ENCODE results near the gene MTMR6.

DNA sequence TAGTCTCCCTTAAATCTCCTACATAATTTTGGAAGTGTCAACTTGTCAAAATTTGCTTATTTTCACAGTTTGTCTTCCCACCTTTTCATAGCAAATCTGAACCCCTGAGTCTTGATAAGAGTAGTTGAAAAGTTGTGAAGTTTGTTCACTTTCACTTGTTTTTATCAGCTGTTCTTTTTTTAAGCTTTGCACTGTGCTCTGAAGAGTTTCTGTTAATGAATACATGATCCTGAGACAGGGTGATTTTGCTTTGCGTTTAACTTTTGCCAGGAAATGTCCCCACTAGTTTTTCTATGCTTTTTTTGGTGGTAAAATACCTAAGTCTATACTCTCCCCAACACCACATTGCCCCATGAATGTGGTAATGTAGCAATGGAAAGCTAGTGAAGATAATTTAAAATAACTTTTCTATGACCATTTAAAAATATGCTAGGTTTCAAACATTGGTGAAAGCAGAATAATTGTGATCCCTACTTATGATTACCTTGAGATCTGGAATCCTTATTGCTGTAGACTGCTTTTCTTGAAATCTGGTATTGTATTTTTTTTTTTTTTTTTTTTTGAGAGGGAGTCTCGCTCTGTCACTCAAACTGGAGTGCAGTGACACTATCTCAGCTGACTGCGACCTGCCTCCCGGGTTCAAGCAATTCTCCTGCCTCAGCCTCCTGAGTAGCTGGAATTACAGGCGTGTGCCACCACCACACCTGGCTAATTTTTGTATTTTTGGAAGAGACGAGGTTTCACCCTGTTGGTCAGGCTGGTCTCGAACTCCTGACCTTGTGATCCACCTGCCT lies 19.6 kb upstream of the MTMR6 start:
- TF ChIP-seq, protein P1, sequence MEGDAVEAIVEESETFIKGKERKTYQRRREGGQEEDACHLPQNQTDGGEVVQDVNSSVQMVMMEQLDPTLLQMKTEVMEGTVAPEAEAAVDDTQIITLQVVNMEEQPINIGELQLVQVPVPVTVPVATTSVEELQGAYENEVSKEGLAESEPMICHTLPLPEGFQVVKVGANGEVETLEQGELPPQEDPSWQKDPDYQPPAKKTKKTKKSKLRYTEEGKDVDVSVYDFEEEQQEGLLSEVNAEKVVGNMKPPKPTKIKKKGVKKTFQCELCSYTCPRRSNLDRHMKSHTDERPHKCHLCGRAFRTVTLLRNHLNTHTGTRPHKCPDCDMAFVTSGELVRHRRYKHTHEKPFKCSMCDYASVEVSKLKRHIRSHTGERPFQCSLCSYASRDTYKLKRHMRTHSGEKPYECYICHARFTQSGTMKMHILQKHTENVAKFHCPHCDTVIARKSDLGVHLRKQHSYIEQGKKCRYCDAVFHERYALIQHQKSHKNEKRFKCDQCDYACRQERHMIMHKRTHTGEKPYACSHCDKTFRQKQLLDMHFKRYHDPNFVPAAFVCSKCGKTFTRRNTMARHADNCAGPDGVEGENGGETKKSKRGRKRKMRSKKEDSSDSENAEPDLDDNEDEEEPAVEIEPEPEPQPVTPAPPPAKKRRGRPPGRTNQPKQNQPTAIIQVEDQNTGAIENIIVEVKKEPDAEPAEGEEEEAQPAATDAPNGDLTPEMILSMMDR (conservative IDR thresholded peaks at IDR 0.05; ENCODE audit: low read length): no peak
- no peak for TF ChIP-seq EZH2phosphoT487 (IDR thresholded peaks at IDR 0.05; ENCODE audit: borderline replicate concordance, low read depth, low read length)
